ENCODE data around the gene ROR1.

The ROR1 gene

DNA sequence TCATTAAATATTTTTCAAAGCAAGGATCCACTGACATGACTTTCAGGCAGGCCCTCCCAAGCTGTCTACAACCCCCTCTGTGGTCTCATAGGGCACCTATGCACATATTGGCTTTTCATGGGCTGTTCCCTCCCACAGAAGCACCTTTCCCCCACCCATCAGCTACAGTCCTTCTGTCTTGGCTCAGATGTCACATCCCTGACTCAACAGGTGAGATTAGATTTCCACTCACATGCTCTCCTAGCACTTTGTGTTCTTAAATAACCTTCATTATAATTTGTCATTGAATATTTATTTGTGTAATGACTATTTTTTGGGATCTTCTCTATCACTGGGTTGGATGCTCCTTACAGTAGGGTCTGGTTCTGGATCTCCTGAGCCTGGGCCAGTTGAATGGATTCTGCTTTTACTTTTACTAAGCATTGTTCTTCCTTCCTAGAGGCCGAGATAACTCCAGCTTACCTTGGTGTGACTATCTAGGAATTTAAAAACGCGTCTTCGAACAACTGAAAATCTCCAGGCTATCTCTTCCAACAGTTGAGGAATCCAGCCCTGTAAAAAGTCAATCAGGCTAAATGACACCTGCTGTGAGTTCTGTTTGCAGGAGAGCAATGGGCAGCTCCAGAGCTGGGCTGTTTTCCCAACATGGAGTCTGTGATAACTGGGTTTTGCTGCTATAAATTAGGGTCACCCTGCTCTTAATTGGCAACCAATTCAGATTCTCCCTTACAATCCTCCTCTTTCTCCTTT, 16.2 kb downstream of the ROR1 start:
- no peak for TF ChIP-seq CTCF (IDR thresholded peaks at IDR 0.05; ENCODE audit: low read depth, low read length, missing control alignments)
- no peak for DNase-seq (ENCODE audit: extremely low read depth, low read depth)
- H3K4me3 ChIP-seq (replicated peaks; ENCODE audit: low read depth, low read length): no peak overlapping the region

GRCh38 chr1:63790989-63791388, 17.2 kb downstream of the ROR1 start:
- no peak for TF ChIP-seq CTCF (IDR thresholded peaks at IDR 0.05; ENCODE audit: low read depth, low read length, missing control alignments)
- H3K4me3 ChIP-seq (replicated peaks; ENCODE audit: low read depth, low read length): no peak overlapping the region
- no peak for DNase-seq (ENCODE audit: extremely low read depth, low read depth)

DNA sequence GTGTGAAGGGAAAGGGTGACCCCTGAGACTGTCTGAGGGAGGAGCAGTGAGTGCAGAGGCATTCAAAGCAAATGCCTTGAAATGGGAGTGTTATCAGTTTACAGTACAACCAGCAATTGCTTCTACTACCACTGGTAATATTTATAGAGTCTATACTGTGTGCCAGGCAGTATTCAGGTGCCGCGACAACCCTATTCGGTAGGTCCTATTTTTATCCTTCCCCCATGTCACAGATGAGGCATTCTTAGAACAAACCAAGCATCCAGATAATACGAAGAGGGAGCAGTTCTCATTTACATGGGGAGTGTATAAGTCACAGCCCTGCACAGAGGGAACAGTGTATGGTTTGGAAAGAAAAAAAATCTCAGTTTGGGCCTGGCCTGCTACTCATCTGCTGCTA, 18.3 kb downstream of the ROR1 start:
- no peak for TF ChIP-seq CTCF (IDR thresholded peaks at IDR 0.05; ENCODE audit: low read depth, low read length, missing control alignments)
- no peak overlapping the region for H3K4me3 ChIP-seq (replicated peaks; ENCODE audit: low read depth, low read length)
- DNase-seq (ENCODE audit: extremely low read depth, low read depth): no peak

DNA sequence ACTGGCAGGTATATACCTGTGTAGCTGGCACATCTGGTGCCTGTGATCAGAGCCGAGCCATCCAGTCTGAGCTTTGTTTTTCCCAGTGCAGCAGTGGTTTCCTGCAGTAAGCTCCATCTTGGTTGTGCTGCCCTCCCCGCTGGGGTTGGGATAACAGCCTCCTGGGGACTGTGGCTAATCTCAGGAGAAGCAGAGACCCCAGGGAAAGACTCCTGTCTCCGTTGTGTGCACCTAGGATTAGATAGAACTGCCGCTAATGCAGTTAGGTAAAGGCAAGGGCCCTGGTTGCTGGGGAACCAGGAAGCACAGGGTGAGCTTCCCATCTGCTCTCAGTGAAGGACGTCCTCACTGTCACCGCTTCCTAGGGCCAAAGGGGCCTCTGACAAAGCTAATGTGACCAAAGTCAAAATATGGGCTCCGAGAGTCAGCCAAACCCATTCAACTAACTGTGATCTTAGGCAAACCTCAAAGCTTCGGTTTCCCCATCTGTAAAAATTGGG, 20.0 kb downstream of the ROR1 start:
- no peak for TF ChIP-seq CTCF (IDR thresholded peaks at IDR 0.05; ENCODE audit: low read depth, low read length, missing control alignments)
- H3K4me3 ChIP-seq (replicated peaks; ENCODE audit: low read depth, low read length): no peak overlapping the region
- DNase-seq (ENCODE audit: extremely low read depth, low read depth): no peak

DNA sequence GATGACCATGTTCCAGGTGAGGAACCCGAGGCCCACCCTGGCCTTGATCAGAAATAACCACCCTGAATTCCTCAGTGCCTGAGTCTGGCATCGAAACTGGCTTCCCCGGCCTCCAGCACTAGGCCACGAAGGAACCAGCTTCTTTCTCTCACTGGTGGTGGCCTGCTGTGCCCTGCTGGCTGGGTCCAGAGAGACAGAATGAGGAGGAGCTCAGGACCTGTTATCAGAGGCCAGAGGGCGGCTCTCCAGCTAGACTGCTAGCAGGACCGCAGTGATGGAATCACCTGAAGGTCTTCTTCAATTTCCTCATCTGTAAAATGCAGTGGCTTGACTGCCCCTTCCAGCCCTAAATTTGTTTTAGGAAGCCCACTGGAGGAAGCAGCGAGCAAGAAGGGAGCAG, 20.5 kb downstream of the ROR1 start:
- DNase-seq (ENCODE audit: extremely low read depth, low read depth): no peak
- TF ChIP-seq CTCF (IDR thresholded peaks at IDR 0.05; ENCODE audit: low read depth, low read length, missing control alignments): no peak
- H3K4me3 ChIP-seq (replicated peaks; ENCODE audit: low read depth, low read length): no peak overlapping the region

DNA sequence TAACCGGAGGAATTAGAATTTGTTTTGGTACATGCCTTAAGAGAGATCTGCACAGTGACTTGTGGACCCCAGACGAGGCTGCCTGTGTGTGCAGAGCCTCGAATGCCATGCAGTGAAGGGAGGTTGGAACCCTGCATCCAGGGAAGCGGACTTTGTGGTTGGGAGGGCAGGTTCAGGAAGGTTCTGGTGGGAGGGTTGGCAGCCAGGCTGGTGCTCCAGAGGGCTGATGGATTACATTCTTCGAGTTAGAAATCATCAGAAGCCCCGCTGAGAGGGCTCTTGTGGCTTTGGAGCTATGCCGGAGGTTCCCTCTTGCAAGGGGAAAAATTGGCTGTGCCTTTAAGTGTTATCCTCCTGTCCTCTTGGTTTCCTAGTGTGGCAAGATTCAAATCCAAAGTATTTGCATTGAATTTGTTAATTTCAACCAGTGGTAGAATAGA, 21.1 kb downstream of the ROR1 start:
- DNase-seq (ENCODE audit: extremely low read depth, low read depth): no peak
- no peak for TF ChIP-seq CTCF (IDR thresholded peaks at IDR 0.05; ENCODE audit: low read depth, low read length, missing control alignments)
- no peak overlapping the region for H3K4me3 ChIP-seq (replicated peaks; ENCODE audit: low read depth, low read length)
